Kasumi-1 (cell line): ENCODE results near the gene LST1.

ENCODE experiments used
- DNase-seq, 2 experiments: peaks; one replicate each; lab custom pipeline; 2025; lab: John Stamatoyannopoulos, UW

The LST1 gene

DNA sequence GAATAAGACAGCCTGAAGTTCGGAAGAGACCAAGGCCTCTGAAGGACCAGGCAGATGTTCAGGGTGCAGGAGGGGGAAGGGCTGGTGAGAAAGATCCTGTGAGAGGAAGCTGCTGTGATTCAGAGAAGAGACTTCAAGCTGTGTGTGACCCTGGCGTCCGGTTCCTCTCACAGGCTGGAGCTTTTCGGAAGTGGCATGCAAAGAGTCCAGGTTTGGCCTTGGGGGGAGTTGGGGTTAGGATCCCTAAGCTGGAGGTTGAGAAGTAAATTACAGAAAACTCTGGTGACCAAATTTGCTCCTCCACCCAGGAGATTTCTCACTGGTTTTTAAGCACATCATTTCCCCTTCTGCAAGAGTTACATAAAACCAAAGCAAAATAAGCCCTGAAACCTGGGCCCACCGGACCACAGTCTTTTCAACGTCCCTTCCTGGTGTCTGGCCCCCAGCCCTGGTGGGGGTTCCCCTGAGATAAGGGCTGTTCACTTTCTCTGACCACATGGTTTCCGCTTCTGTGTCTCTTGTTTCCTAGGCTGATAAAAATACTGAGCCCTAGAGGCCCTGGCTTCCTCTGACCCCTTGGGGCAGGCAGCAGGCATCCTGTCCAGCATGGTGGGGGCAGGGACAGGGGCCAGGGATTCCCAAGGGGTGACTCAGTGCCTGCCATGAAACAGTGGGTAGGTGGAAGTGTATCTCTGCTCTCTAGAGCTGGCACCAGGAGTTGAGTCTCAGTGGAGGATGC, 25.9 kb upstream of the LST1 start:
- peak; percentile 98 for DNase-seq

DNA sequence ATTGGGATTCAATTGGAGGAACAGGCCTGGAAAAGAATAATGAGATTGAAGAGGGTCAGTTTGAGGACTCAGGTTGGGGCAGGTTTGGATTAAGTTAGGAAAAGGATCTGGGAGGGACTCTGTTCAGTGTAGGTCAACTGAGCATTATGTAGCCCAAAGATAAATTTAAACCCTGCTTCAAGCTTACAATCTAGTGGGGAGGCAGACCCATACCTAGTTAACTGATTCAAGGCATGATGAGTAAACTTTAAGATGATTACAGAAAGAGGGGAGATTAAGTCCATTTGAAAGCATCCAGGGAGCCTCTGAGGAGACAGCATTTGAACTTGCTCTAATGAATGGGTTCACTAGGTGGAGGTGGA, 25.4 kb upstream of the LST1 start:
- DNase-seq, result peak; percentile 54 to 65

DNA sequence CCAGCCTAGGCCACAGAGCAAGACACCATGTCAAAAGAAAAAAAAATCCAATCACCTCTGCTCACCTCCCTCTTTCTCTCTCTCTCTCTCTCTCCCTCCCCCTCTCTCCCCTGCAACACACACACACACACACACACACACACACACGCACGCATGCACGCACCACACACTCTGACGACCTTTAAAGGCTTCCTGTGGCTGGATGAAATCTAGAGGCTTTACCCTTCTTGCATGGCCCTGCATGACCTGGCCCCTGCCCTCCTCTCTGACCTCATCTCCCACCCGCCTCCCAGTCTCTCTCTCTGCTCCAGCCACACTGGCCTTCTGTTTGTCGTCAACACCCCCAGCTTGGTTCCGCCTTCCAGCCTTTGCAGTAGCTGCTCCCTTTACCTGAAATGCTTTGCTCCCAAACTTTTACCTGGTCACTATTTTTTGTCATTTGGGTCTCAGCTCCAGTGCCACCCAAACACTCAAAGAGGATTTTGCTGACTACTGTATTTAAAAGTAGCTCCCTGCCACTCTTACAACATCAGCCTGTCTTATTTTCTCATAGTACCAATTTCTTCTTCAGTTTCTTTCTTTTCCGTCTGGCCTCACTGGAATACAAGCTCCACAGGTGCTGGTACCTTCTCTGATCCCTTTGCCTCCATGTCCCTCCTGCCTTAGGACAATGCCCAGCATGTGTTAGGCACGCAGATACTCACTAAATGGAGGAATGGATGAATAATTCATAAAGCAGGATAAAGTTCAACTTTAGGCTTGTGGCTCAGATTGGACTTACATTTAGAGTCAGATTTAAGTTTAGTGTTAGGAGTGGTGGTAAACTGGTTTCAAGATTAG, 18.3 kb upstream of the LST1 start:
- no peak for DNase-seq

DNA sequence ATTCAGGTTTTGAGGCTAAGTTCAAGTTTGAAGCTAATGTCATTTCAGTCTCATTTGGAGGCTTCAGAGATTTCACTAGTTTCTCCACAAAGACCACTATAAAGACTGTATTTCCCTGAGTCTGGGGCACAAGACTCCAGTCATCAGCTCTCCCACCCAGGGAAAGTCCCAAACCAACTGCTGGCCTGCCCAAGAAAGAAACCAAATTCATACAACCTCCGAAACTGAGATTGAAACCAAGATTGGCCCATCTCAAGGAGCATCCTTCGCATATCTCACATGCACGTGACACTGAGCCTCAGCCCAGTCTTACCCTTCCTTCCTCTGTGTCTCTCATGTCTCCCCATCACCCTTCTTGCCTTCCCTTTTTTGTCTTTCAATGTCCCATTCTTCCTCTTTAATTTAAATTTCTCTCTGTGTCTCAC, 17.5 kb upstream of the LST1 start:
- no peak for DNase-seq

DNA sequence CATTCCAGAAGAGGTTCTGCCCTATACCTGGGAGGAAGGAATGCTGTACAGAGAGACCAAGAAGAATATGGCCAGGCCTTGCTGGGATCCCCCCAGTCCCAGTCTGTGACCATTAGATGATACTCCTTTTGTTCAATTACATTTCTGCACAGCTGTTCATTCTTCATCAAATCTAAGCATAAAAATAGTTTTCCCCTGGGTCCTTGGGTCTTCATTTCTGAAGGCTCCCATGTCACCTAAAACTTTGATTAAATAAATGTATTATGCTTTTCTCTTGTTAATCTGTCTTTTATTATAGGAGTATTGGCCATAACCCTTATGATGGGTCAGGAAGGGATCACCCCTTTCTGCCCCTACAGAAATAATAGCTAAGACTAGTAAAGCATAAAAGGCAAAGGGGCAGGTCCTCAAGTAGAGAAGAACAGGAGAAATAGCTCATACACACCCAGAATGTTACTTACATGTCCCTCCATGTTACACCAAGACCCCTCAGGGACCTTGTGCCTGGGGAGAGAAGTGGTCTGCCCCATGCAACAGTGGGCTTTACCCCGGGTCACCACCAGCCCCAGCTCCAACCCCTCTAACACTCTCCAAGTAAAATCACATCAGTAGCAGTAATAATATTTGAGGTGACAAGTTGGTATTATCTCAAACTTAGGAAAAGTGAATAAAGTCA, 16.1 kb upstream of the LST1 start:
- DNase-seq, result no peak

DNA sequence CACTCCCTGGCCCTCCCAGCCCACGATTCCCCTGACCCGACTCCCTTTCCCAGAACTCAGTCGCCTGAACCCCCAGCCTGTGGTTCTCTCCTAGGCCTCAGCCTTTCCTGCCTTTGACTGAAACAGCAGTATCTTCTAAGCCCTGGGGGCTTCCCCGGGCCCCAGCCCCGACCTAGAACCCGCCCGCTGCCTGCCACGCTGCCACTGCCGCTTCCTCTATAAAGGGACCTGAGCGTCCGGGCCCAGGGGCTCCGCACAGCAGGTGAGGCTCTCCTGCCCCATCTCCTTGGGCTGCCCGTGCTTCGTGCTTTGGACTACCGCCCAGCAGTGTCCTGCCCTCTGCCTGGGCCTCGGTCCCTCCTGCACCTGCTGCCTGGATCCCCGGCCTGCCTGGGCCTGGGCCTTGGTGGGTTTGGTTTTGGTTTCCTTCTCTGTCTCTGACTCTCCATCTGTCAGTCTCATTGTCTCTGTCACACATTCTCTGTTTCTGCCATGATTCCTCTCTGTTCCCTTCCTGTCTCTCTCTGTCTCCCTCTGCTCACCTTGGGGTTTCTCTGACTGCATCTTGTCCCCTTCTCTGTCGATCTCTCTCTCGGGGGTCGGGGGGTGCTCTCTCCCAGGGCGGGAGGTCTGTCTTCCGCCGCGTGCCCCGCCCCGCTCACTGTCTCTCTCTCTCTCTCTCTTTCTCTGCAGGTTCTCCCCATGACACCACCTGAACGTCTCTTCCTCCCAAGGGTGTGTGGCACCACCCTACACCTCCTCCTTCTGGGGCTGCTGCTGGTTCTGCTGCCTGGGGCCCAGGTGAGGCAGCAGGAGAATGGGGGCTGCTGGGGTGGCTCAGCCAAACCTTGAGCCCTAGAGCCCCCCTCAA, 13.8 kb upstream of the LST1 start, which contains the start of gene LTA:
TSS of gene LTA (plus strand) at position 249 of the 871 bp plus-strand sequence. CDS start at position 703, 454 bp downstream.
- DNase-seq, result no peak

DNA sequence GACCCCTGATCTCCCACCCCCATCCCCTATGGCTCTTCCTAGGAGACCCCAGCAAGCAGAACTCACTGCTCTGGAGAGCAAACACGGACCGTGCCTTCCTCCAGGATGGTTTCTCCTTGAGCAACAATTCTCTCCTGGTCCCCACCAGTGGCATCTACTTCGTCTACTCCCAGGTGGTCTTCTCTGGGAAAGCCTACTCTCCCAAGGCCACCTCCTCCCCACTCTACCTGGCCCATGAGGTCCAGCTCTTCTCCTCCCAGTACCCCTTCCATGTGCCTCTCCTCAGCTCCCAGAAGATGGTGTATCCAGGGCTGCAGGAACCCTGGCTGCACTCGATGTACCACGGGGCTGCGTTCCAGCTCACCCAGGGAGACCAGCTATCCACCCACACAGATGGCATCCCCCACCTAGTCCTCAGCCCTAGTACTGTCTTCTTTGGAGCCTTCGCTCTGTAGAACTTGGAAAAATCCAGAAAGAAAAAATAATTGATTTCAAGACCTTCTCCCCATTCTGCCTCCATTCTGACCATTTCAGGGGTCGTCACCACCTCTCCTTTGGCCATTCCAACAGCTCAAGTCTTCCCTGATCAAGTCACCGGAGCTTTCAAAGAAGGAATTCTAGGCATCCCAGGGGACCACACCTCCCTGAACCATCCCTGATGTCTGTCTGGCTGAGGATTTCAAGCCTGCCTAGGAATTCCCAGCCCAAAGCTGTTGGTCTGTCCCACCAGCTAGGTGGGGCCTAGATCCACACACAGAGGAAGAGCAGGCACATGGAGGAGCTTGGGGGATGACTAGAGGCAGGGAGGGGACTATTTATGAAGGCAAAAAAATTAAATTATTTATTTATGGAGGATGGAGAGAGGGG, 12.6 kb upstream of the LST1 start:
- no peak for DNase-seq

DNA sequence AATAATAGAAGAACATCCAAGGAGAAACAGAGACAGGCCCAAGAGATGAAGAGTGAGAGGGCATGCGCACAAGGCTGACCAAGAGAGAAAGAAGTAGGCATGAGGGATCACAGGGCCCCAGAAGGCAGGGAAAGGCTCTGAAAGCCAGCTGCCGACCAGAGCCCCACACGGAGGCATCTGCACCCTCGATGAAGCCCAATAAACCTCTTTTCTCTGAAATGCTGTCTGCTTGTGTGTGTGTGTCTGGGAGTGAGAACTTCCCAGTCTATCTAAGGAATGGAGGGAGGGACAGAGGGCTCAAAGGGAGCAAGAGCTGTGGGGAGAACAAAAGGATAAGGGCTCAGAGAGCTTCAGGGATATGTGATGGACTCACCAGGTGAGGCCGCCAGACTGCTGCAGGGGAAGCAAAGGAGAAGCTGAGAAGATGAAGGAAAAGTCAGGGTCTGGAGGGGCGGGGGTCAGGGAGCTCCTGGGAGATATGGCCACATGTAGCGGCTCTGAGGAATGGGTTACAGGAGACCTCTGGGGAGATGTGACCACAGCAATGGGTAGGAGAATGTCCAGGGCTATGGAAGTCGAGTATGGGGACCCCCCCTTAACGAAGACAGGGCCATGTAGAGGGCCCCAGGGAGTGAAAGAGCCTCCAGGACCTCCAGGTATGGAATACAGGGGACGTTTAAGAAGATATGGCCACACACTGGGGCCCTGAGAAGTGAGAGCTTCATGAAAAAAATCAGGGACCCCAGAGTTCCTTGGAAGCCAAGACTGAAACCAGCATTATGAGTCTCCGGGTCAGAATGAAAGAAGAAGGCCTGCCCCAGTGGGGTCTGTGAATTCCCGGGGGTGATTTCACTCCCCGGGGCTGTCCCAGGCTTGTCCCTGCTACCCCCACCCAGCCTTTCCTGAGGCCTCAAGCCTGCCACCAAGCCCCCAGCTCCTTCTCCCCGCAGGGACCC, 11.7 kb upstream of the LST1 start:
- no peak for DNase-seq

DNA sequence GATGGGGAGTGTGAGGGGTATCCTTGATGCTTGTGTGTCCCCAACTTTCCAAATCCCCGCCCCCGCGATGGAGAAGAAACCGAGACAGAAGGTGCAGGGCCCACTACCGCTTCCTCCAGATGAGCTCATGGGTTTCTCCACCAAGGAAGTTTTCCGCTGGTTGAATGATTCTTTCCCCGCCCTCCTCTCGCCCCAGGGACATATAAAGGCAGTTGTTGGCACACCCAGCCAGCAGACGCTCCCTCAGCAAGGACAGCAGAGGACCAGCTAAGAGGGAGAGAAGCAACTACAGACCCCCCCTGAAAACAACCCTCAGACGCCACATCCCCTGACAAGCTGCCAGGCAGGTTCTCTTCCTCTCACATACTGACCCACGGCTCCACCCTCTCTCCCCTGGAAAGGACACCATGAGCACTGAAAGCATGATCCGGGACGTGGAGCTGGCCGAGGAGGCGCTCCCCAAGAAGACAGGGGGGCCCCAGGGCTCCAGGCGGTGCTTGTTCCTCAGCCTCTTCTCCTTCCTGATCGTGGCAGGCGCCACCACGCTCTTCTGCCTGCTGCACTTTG, 10.7 kb upstream of the LST1 start, which contains the start of gene TNF:
TSS of gene TNF (plus strand) at position 231 of the 567 bp plus-strand sequence. CDS start at position 408, 177 bp downstream.
- DNase-seq, result peak; percentile 59 to 63

DNA sequence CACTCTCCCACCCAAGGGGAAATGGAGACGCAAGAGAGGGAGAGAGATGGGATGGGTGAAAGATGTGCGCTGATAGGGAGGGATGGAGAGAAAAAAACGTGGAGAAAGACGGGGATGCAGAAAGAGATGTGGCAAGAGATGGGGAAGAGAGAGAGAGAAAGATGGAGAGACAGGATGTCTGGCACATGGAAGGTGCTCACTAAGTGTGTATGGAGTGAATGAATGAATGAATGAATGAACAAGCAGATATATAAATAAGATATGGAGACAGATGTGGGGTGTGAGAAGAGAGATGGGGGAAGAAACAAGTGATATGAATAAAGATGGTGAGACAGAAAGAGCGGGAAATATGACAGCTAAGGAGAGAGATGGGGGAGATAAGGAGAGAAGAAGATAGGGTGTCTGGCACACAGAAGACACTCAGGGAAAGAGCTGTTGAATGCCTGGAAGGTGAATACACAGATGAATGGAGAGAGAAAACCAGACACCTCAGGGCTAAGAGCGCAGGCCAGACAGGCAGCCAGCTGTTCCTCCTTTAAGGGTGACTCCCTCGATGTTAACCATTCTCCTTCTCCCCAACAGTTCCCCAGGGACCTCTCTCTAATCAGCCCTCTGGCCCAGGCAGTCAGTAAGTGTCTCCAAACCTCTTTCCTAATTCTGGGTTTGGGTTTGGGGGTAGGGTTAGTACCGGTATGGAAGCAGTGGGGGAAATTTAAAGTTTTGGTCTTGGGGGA, 10.0 kb upstream of the LST1 start:
- DNase-seq, result no peak

DNA sequence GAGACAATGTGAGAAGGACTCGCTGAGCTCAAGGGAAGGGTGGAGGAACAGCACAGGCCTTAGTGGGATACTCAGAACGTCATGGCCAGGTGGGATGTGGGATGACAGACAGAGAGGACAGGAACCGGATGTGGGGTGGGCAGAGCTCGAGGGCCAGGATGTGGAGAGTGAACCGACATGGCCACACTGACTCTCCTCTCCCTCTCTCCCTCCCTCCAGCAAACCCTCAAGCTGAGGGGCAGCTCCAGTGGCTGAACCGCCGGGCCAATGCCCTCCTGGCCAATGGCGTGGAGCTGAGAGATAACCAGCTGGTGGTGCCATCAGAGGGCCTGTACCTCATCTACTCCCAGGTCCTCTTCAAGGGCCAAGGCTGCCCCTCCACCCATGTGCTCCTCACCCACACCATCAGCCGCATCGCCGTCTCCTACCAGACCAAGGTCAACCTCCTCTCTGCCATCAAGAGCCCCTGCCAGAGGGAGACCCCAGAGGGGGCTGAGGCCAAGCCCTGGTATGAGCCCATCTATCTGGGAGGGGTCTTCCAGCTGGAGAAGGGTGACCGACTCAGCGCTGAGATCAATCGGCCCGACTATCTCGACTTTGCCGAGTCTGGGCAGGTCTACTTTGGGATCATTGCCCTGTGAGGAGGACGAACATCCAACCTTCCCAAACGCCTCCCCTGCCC, 9.0 kb upstream of the LST1 start:
- no peak for DNase-seq

DNA sequence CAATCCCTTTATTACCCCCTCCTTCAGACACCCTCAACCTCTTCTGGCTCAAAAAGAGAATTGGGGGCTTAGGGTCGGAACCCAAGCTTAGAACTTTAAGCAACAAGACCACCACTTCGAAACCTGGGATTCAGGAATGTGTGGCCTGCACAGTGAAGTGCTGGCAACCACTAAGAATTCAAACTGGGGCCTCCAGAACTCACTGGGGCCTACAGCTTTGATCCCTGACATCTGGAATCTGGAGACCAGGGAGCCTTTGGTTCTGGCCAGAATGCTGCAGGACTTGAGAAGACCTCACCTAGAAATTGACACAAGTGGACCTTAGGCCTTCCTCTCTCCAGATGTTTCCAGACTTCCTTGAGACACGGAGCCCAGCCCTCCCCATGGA, 8.5 kb upstream of the LST1 start:
- no peak for DNase-seq

DNA sequence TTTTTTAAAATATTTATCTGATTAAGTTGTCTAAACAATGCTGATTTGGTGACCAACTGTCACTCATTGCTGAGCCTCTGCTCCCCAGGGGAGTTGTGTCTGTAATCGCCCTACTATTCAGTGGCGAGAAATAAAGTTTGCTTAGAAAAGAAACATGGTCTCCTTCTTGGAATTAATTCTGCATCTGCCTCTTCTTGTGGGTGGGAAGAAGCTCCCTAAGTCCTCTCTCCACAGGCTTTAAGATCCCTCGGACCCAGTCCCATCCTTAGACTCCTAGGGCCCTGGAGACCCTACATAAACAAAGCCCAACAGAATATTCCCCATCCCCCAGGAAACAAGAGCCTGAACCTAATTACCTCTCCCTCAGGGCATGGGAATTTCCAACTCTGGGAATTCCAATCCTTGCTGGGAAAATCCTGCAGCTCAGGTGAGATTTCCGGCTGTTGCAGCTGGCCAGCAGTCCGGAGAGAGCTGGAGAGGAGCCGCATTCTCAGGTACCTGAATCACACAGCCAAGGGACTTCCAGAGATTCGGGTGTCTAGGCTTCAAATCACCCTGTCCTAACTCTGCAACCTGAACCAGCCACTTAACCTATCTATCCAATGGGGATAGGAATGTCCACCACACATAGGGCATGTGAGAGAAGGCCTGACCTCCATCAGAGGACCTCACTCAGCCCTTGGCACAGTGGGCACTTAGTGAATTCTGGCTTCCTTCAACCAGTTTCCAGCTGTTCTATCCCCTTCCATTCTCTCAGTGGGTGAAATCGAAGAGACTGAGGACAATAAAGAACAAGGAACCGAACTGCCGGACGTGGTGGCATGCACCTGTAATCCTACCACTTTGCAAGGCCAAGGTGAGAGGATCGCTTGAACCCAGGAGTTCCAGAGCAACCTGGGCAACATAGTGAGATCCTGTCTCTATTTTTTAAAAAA, 7.6 kb upstream of the LST1 start:
- DNase-seq, result no peak

DNA sequence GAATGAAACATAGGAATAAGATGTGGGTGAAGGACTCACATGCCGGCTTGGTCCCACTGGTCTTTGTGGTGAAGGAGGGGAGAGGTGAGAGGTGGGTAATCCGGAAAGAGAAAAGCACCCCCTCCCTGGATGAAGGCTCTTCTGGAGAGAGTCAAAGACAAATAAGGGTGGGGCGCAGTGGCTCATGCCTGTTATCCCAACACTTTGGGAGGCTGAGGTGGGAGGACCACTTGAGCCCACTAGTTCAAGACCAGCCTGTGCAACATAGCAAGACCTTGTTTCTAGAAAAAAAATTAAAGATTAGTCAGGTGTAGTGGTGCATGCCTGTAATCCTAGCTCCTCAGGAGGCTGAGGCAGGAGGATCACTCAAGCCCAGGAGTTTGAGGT, 7.0 kb upstream of the LST1 start:
- no peak for DNase-seq

DNA sequence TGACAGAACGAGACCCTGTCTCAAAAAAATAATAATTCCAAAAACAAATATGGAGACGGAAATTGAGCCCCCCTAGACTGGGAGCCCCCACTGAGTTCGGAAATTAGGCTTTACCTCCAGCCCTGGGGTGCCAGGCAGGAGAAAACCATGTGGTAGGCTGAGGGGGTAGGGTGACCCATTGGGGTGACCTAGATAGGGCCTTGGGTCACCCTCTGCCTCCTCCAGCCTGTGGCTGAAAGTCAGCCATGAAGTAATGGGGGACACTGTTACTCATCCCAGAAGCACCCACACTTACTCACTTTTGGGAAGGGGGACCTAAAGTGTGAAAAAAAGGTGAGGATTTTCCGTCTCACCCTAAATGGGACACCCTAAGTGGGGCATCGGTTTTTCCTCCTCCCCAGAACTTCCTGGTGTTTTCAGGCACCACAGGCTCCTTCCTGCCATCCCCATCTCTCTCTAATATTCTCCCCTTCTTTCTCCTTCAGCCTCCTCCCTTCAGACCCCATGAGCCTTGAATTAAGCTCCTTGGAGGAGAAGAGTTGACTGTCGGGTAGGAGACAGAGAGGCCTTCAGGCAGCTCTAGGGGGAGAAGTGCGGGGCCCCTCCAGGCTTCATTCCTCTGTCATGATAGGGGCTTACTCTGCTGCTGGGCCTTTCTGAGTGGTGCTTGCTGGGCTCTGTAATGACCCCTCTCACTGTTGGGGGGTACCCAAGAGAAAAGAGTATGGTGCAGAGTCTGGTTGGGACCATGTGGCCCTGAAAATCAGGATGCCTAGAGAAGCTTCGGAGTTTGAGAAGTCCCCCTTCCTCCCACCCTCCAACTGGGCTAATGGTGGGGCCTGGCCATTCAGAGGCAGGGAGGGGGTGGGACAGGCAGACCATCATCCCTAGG, 6.3 kb upstream of the LST1 start:
- no peak for DNase-seq

DNA sequence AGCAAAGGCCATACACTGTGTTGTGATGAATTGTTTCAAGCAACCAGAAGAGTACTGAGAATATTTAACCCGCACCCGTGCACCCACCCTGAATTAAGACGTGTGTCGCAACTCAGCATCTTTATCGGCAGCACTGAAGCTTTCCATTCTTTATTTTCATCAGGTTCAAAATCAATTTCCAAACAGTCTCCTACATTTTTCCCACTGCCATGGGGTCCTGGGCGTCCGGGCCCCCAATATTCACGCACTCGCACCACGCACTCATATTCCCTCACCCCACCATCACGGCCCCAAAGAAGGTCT, 5.7 kb upstream of the LST1 start:
- no peak for DNase-seq
